SKM-1 (cell line): Measurements from ENCODE around the gene CBARP.
"Not testable (repeated sequence)": the region's sequence is repeated elsewhere in the genome, so short reads cannot be mapped to it uniquely, and the experiment has no call there.

Experiments used
- DNase-seq: peaks from one replicate; lab custom pipeline; 2025; ENCODE audit not compliant: unreplicated experiment; lab: John Stamatoyannopoulos, UW

CBARP gene

GRCh38 chr19:1252821-1253513 is 15.2 kb upstream of the CBARP start:
- DNase-seq, result peak; percentile 96

DNA sequence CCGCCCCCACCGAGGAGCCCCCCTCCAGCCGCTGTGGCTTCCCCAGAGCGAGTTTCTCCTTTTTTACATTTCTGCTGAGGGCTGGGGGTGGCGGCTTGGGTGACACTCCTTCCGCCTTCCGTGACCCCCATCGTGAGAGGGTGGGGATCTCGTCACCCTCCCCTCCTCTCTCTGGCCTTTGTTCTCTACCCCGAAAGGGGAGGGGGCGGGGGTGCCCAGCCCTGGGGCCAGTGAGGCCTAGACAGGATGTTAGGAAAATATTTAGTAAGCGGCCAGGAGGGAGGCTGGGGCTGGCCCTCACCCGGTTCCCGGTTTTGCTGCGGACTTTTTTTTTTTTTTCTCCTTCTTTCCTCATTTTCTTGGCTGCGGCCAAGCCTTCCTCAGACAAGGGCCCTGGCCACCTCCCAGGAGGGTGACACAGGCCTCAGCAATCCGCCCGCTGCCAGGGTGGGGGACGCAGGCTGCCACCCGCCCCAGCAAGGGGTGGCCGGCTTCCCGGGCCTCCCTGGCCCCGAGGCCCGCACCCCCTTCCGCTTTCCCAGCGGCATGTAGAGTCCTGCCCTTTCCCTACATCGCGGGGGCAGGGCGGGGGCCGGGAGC is 14.5 kb upstream of the CBARP start:
- peak; percentile 91 for DNase-seq

DNA sequence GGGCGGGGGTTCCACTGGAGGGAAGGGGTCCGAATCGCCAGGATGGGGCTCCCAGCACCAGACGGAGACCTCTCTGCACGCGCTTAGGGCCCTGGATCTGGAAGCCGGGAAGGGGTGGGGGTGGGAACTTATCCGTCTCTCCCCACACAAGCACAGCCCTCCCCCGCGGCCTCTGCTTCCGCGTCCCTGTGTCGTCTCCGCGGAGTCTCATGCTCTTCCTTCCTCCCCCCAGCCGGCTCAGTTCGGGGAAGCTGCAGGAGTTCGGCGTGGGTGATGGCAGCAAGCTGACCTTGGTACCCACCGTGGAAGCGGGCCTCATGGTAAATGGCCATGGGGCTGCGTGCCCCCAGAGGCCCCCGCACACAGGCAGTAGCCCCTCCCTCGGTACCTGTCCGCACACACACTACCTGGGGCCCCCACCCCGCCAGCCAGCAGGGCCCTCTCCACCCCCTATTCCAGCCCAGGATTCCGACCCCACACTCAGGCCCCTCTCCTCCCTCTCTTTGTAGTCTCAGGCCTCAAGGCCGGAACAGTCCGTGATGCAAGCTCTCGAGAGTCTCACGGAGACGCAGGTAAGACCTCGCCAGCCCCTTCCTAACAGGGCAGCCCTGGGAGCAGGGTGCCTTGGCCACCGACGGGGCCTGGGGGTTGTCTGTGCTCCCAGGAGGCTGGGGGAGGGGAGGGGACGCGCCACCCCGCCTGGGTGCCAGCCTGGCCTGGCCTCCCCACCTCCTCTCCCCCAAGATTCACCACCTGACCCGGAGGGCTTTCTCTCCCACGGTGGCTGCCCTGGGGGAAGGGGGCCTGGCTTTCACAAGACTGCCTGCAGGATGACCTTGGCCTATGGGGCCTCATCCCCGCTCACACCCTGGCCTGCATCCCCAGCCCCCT is 13.8 kb upstream of the CBARP start:
- peak; percentile 51 for DNase-seq

- no peak for DNase-seq
Measured at GRCh38 chr19:1250437-1251260, 12.8 kb upstream of the CBARP start.

DNA sequence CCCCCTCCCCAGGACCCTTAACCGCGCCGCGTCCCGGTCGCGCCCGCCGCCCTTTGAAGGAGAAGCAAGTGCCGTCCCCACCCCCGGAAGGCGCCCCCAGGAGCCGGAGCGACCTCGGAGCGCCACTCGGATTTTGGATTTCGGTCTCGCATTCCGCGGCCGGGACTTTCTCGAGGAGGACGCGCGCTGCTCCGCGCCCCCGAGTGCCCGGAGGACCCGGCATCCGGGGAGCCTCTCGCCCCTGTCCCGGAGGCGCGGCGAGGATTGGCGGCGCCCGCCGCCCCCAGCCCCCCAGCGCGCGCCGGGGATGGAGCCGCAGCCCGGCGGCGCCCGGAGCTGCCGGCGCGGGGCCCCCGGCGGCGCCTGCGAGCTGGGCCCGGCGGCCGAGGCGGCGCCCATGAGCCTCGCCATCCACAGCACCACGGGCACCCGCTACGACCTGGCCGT is 12.2 kb upstream of the CBARP start:
- DNase-seq, result no peak

DNA sequence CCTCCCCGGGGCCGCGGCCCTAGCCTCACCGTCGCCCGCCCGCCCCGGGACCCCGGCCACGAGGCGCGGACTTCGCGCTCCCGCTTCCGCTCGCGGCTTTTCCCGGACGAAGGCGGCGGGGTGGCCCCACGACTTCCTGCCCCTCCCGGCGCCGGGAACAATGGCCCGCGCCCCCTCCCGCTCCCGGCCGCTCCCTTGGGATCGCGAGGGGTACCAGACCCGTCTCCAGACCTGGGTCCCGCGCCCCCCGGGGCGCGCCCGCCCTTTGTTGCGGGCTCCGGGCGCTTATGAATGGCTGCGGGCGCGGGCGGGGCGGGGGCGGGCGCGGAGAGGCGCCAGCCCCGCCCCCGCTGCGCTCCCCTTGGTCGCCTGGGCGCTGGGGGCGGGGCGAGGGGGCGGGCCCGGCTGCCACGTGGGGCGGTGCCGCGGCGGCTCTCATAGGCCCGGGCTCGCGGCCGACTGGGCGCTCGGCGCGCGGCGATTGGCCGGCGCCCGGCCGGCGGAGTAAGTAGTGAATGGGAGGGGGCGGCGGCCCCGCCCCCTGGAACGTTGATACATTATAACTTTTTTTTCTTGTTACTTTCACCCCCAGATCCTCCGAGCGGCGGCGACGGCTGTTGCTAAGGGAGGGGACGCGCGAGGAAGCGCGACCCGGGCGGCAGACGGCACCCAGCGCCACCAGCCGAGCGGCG is 11.6 kb upstream of the CBARP start:
- peak; percentile 92 for DNase-seq

DNA sequence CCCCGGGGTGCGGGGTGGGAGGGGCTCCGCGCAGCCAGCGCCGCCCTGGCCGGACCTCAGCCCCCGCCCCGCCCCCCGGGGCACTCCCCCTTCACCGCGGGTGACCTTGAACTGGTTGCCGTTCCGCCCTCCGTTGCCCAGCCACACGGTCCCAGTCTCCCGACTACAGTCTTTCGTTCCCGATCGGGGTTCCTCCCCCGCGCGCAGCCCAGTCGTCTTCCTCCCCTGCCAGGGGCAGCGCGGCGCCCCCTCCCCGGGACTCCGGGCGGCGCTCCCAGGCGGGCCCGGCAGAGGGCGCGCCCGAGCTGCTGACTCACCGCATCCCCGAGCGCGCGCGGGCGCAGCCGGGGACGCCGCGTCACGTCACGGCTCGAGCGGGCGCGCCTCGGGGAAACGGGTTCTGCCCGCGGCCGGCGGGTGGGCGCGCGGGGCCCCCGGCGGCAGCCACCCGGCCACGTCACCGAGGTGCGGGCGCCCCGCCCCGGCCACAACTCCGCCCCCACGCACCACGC is 11.0 kb upstream of the CBARP start:
- DNase-seq, result no peak

DNA sequence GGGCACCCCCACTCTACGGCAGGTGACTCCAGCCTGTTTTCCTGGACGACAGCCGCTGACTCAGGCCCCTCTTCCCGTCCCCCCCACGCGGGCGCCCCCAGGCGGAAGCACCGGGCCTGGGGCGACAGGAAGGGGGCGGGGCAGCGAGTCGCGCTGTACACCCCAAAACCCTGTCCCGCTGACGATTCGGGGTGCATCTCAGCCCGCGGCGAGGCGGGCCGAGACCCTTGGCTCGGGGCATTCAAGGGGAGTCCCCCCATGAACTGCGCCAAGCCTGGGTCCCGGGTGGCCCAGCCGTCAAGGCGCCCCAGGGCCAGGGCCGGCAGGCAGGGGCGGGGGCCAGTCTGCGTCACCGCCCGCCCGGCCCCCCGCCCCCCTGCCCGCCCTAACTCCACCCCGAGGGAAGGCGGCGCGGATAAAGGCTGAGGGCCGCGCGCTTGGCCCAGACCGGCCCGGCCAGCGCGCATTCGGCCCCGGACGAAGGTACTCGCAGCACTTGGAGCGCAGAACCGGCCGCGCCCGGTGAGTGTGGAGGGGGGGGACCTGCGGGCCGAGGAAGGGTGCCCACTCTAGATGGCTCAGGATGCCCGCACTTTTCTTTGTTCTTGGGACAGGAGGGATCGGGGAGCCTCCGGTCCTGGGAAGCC is 10.5 kb upstream of the CBARP start, which contains the start of gene MIDN:
MIDN (plus strand) TSS at position 445 of the 647 bp plus-strand sequence. CDS start 1,714 bp downstream, outside the sequence.
- DNase-seq, result no peak

GRCh38 chr19:1247748-1248138 is 9.9 kb upstream of the CBARP start:
- no peak for DNase-seq

DNA sequence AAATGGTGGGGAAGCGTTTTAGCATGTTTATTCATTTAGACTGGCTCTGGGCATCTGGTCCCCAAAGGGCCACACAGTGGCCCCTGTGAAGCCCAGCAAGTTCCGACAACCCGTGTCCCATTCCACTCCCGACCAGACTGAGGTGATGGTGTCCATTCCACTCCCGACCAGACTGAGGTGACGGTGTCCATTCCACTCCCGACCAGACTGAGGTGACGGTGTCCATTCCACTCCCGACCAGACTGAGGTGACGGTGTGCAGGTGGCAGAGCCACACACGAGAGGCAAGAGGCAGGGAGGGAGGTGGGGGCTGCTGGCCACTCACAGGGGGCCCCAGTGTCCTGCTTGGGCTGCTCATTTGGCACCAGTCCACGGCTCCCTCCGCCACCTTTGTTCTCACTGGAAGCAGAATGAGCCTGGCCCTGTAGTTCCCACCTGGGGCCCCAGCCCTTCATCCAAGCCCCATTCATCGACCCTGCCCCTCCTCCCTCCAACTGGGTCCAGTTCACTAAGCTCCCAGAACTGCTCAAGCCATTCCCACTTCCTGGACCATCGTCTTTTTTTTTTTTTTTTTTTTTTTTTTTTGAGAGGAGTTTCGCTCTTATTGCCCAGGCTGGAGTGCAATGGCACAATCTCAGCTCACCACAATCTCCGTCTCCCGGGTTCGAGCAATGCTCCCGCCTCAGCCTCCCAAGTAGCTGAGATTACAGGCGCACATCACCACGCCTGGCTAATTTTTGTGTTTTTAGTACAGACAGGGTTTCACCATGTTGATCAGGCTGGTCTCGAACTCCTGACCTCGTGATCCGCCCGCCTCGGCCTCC is 8.7 kb upstream of the CBARP start:
- DNase-seq, result not testable (repeated sequence)

- no peak for DNase-seq
Measured at GRCh38 chr19:1245494-1246264, 7.9 kb upstream of the CBARP start.

DNA sequence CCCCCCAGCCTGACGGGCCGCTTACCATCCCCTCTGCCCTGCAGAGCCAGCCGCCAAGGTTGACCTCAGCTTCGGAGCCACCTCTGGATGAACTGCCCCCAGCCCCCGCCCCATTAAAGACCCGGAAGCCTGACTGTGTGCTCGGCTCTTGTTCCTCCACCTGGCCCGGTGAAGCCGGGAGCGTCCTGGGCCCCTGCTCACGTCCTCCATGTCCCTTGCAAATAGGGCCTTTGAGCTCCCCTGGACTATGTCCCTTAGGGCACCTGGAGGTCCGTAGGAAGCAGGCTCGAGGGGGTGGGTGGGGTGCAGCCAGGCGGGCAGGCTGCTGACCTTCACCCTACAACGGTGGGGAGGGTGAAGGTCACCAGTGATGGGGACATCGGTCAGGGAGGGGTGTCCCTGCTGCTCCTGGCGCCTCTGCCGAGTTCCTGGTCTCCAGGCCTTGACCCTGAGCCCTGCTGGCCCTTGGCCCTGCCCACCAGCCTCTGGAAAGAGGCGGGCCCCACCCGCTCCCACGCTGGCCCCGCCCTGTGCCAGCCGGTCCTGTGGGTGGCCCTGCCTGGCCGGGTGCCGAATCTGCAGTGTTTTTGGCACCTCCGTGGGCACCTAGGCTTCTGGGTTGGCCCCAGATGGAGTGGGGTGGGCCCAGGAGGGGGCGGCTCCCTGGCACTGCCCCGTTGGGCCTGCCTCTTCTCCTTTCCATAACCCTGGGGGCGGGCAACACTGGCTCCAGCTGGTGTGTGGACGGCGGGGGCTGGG is 7.1 kb upstream of the CBARP start:
- DNase-seq, result no peak

DNA sequence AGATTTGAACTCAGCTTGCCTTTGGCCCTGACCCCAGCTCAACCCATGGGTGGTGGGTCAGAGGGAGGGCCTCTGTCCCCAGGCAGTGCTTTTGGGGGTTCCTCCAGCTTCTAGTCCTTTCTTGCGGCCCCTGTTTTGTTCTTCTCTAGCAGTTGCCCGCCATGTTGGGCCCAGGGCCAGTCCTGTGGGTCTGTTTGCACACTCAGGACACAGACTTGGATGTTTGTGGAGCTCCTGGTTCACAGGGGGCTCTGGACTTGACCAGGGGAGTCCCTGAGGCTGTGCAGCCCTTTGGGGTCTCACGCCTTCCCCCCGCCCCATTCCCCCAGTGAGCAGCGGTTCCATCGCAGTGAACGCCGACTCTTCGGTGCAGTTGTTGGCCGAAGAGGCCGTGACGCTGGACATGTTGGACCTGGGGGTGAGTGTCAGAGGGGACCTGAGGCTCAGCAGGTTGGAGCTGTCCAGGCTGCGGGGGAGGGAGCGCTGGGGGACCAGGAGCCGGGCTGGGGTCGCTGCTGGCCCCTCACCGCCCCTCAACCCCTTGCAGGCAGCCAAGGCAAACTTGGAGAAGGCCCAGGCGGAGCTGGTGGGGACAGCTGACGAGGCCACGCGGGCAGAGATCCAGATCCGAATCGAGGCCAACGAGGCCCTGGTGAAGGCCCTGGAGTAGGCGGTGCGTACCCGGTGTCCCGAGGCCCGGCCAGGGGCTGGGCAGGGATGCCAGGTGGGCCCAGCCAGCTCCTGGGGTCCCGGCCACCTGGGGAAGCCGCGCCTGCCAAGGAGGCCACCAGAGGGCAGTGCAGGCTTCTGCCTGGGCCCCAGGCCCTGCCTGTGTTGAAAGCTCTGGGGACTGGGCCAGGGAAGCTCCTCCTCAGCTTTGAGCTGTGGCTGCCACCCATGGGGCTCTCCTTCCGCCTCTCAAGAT is 6.2 kb upstream of the CBARP start:
- DNase-seq, result peak; percentile 63

DNA sequence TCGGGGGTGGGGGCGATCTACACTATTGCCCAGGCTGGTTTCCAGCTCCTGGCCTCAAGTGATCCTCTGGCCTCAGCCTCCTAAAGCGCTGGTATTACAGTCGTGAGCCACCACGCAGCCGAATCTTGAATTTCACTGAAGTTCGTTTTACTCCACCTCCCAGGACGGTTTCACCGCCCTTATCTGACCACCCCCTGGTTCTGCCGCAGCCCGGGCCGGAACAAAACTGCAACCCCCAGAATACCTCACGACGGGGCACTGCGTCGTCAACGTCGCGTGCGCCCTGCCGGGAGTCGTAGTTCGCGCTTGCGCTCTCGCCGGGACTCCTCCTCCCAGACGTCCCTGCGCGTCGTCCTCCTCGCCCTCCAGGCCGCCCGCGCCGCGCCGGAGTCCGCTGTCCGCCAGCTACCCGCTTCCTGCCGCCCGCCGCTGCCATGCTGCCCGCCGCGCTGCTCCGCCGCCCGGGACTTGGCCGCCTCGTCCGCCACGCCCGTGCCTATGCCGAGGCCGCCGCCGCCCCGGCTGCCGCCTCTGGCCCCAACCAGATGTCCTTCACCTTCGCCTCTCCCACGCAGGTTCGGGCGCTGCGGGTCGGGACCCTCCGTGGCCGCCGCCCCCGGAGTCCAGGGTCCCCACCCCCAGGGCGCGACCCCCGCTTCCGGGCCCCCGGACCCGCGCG is 3.8 kb upstream of the CBARP start, which contains the start of gene ATP5F1D:
ATP5F1D (plus strand) TSS at position 335 of the 679 bp plus-strand sequence; CDS start at position 435, 100 bp downstream.
- peak; percentile 79 for DNase-seq

GRCh38 chr19:1240925-1241324 is 3.1 kb upstream of the CBARP start:
- DNase-seq, result no peak
